Upper lobe of right lung (tissue), 1 donor: ENCODE results near the gene RASIP1. TPM values are rescaled to one million over a fixed set of nuclear protein-coding genes. Genes with fewer than 3 reads are reported as not detected.

Experiments
- ATAC-seq: fragments of 200-7000 bp; cut with Tn5 transposase; one replicate; pipeline ENCODE4 v1.9.1; 2020; ENCODE audit warnings: mild to moderate bottlenecking, moderate library complexity
- DNase-seq: peaks from one replicate; pipeline ENCODE4 v3.0.0-alpha.2; 2020
- H3K27ac ChIP-seq: fragments of 200-600 bp; one replicate; pipeline ENCODE4 v1.8.0; 2022
- H3K27me3 ChIP-seq: fragments of 200-600 bp; one replicate; pipeline ENCODE4 v1.8.0; 2022; ENCODE audit warnings: mild to moderate bottlenecking
- H3K36me3 ChIP-seq: fragments of 200-600 bp; one replicate; pipeline ENCODE4 v1.8.0; 2022
- H3K4me1 ChIP-seq: fragments of 200-600 bp; one replicate; pipeline ENCODE4 v1.8.0; 2022
- H3K4me3 ChIP-seq: fragments of 200-600 bp; one replicate; pipeline ENCODE4 v1.8.0; 2022; ENCODE audit warnings: mild to moderate bottlenecking
- H3K9me3 ChIP-seq: fragments of 200-600 bp; one replicate; pipeline ENCODE4 v1.8.0; 2022
- intact Hi-C: fragments of 100-400 bp; cut with DNase I; formaldehyde crosslinking; loops from one replicate; pipeline ENCODE4 v1.11.0; 2022
- total RNA-seq: library from RNA; stranded (reverse); fragmentation: NEBNext Ultra II Directional; extraction: Animal tissue kit (Norgen Biotek cat#: 25700); gene quantifications from one replicate; pipeline ENCODE4 v1.2.1, GENCODE V29; 2021
- TF ChIP-seq, protein P1 (sequence below): fragments of 200-600 bp; IDR thresholded peaks from one replicate; pipeline ENCODE4 v1.8.0; 2022; ENCODE audit warnings: antibody characterized with exemption
- donor health status: DM: no; HTN: yes; CAD: no; lungs with severe emphysema.

Gene RASIP1
- total RNA-seq, 1 donor from 2014 or later: 54.5 TPM

DNA sequence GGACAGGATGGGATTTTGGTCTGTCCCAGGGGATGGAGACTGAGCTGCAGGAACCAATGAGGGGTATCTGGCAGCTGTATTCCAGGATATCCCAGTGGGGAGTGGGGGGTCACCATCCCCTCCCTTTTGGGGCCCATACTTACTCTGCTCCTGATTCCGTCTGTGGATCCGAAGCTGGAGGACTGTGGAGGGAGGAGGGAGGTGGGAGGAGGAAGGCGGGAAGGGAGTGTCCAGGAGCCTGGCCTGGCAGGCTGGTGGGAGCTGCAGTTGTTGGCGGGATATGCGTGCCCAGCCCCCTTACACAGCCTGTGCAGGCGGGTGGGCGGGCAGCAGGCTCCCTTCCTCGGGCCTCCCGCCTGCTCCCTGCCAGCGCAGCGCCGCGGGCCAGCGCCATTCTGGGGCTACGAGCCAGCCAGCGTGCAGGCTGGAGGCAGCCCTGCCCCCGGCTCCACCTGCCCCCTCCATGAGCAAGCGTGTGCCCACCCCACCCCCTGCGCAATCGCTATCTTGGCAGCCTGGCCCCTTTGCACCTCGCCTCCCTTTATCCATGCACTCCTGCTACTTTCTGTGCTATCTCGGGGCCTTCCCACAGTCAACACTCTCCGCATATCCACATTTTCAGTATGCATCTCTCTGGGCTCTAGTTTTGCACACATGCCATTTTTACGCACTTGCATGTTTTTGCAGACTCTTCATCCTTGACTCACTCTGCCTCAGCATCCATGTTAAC lies 23.7 kb downstream of the RASIP1 start:
- H3K27me3 ChIP-seq: no peaks in the 10 kb centered on the region
- TF ChIP-seq, protein P1, sequence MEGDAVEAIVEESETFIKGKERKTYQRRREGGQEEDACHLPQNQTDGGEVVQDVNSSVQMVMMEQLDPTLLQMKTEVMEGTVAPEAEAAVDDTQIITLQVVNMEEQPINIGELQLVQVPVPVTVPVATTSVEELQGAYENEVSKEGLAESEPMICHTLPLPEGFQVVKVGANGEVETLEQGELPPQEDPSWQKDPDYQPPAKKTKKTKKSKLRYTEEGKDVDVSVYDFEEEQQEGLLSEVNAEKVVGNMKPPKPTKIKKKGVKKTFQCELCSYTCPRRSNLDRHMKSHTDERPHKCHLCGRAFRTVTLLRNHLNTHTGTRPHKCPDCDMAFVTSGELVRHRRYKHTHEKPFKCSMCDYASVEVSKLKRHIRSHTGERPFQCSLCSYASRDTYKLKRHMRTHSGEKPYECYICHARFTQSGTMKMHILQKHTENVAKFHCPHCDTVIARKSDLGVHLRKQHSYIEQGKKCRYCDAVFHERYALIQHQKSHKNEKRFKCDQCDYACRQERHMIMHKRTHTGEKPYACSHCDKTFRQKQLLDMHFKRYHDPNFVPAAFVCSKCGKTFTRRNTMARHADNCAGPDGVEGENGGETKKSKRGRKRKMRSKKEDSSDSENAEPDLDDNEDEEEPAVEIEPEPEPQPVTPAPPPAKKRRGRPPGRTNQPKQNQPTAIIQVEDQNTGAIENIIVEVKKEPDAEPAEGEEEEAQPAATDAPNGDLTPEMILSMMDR: no peak
- peak overlapping the region; percentile 24 for H3K27ac ChIP-seq
- ATAC-seq (no peak), DNase-seq (no peak)
- intact Hi-C loops: no loop called here
- no peaks in the 10 kb centered on the region for H3K9me3 ChIP-seq
- H3K36me3 ChIP-seq: no peaks in the 10 kb centered on the region
- peaks cover 29% of the 10 kb centered on the region for H3K4me1 ChIP-seq
- peak overlapping the region; percentile 19 for H3K4me3 ChIP-seq

DNA sequence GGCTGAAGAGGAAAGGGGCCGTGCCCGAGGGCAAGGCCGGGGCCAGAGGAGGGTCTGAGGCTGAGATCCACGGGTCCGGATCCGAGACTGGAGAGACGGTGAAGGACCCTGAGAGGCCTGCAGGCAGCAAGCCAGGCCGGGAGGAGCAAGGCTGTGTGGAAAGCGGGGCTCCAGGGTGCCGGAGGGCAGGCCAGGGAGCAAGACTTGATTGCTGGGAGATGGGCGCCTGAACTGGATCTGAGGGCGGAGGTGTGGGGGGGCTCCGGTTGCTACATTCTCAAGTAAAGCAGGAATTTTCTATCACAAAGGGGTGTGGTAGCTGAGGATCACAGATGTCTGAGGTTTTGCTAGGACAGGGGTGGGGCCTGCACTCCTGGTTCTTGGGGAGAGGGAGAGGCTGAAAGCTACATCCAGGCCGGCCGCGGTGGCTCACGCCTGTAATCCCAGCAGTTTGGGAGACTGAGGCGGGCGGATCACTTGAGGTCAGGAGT lies 24.7 kb downstream of the RASIP1 start:
- ATAC-seq (no peak), DNase-seq (no peak)
- Histone ChIP-seq H3K27ac (peak overlapping the region; percentile 24), H3K4me3 (peak overlapping the region; percentile 77), H3K36me3 (no peaks in the 10 kb centered on the region), H3K4me1 (peaks cover 26% of the 10 kb centered on the region), H3K27me3 (no peaks in the 10 kb centered on the region), H3K9me3 (no peaks in the 10 kb centered on the region)
- intact Hi-C loops: no loop called here
- TF ChIP-seq, protein P1: no peak

DNA sequence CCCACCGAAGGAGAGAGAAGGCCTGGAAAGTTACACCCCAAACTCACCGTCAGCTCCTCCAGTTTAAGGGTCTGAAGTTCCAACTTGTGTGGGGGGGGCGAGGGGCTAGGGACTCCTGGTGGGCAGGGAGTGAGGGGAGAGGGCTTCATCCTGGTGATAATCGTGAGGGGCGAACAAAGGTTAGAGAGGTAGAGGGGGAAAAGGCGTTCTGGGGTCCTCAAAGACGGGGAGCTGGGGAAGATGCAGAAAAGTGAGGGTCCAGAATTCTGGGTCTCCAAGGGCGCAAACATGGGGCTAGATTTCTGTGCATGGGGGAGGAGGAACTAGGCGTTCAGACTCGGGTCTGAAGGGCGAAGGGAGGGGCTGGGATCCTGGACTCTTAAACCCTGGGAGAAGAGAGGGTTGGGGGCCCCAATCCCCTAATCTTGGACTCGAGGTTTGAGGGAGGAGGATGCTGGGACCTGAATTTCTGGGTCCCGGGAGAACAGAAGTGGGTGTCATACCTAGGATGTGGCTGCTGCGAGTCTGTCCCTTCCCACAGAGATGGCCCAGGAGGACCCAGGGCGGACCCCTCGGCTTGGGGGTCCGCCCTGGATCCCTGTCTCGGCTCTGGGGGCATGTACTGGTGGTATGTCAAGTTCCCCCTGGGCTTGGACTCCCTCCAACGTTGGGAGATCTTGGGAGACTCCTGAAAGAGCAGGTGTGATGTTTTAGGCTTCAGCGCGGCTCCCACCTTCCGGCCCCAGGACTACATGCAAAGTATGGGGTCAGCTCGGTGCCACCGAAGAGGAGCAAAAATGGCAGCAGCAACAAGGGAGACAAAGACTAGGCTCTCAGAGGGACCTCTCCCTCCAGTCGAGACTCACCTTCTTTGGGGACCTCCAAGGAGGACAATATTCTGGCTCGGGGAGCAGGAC lies 25.4 kb downstream of the RASIP1 start:
- Histone ChIP-seq H3K36me3 (no peaks in the 10 kb centered on the region), H3K27ac (peak overlapping the region; percentile 78), H3K9me3 (no peaks in the 10 kb centered on the region), H3K27me3 (no peaks in the 10 kb centered on the region), H3K4me1 (peaks cover 26% of the 10 kb centered on the region), H3K4me3 (peak overlapping the region; percentile 77)
- ATAC-seq (no peak), DNase-seq (no peak)
- TF ChIP-seq, protein P1: no peak
- intact Hi-C loops: no loop called here

DNA sequence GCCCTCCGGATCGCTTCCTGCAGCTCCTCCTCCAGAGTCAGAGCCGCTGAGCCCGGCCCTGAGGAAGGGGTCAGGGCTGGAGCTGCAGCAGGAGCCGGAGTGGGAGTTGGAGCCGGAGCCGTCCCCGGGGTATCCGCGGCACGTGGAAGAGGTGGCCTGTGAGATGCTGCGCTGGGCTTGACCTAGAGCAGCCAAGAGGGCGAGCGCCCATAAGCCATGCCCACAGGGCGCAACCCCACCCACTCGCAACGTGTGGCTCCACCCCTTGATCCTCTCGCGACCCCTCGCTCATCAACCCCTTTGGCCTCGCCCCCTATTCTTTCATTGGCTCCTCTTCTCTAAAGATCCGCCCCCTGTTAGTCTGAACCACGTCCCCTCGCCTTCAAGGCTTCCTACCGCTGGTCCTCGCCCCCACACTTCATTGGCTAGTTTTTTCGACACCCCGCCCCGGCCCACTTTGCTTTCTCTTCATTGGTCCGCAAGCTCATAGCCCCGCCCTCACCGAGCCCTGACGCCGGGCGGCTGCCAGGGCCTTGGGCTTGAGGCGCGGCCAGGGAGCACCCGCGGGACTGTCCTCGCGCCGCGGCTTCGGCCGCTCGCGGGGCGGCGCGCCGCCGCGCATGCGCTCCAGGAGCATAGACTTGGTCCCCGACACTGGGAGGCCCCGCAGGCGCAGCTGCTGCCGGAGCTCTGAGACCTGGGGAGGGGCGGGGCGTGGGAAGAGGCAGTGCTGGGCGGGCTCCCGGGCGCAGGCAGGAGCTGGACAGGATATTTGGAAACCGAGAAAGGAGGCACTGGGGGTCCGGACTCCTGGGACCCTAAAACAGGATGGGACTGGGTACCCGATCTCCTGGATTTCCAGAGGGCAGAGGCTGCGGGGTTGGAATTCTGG lies 26.3 kb downstream of the RASIP1 start:
- Histone ChIP-seq H3K27me3 (no peaks in the 10 kb centered on the region), H3K36me3 (no peaks in the 10 kb centered on the region), H3K4me1 (peaks cover 23% of the 10 kb centered on the region), H3K9me3 (no peaks in the 10 kb centered on the region), H3K27ac (peak overlapping the region; percentile 78), H3K4me3 (peak overlapping the region; percentile 77)
- intact Hi-C loops: no loop called here
- peak; percentile 96 for ATAC-seq
- peak; percentile 99 for DNase-seq
- TF ChIP-seq, protein P1: no peak
